ENCODE measurements around the gene ADPRH. TPM values are rescaled to one million over a fixed set of nuclear protein-coding genes. Genes with fewer than 3 reads are reported as not detected.

The ADPRH gene
- total and polyA plus RNA-seq, 10 of the 15 experiments (the other 5 are each of a cell fraction or from before 2014, with no cell fraction given): 2.3 to 32.6 (median 19.0) TPM

DNA sequence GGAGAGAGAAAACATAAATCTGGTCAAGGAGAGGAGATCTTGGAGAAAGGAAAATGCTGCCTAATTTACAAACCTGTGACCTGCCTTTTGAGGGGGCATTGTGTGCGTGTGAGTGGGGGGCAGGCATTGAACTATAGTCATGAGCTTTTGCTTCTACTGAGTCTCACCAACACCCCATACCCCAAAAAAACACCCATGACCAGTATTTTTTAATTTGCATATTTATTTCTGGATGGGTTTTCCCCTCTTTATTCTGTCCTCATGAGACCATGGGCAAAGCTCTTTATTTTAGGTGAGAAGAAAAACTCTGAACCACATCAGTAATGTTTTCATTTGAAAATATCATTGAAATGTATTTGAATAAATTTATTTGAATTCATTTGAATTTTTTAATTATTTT is 40.5 kb upstream of the ADPRH start (continued):
- TF ChIP-seq, protein P1, sequence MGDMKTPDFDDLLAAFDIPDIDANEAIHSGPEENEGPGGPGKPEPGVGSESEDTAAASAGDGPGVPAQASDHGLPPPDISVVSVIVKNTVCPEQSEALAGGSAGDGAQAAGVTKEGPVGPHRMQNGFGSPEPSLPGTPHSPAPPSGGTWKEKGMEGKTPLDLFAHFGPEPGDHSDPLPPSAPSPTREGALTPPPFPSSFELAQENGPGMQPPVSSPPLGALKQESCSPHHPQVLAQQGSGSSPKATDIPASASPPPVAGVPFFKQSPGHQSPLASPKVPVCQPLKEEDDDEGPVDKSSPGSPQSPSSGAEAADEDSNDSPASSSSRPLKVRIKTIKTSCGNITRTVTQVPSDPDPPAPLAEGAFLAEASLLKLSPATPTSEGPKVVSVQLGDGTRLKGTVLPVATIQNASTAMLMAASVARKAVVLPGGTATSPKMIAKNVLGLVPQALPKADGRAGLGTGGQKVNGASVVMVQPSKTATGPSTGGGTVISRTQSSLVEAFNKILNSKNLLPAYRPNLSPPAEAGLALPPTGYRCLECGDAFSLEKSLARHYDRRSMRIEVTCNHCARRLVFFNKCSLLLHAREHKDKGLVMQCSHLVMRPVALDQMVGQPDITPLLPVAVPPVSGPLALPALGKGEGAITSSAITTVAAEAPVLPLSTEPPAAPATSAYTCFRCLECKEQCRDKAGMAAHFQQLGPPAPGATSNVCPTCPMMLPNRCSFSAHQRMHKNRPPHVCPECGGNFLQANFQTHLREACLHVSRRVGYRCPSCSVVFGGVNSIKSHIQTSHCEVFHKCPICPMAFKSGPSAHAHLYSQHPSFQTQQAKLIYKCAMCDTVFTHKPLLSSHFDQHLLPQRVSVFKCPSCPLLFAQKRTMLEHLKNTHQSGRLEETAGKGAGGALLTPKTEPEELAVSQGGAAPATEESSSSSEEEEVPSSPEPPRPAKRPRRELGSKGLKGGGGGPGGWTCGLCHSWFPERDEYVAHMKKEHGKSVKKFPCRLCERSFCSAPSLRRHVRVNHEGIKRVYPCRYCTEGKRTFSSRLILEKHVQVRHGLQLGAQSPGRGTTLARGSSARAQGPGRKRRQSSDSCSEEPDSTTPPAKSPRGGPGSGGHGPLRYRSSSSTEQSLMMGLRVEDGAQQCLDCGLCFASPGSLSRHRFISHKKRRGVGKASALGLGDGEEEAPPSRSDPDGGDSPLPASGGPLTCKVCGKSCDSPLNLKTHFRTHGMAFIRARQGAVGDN (IDR thresholded peaks at IDR 0.05): 0 out of 2 replicates have a peak, but pooled peaks have one; percentile 13
- TF ChIP-seq ATF7 (IDR thresholded peaks at IDR 0.05; ENCODE audit: low read depth) (no peak), YBX1 (IDR thresholded peaks at IDR 0.05) (no peak), IRF4 (IDR thresholded peaks at IDR 0.05; ENCODE audit: low read depth, low read length) (no peak), NBN (IDR thresholded peaks at IDR 0.05) (no peak), POLR2A (IDR thresholded peaks at IDR 0.05; ENCODE audit: low read depth, low read length) (no peak), E2F4 (IDR thresholded peaks at IDR 0.05; ENCODE audit: low read depth, low read length) (no peak), ZSCAN29 (IDR thresholded peaks at IDR 0.05) (no peak), FOXM1 (IDR thresholded peaks at IDR 0.05; ENCODE audit: low read depth, low read length) (peak; percentile 24; the same call in 1 of the 2 replicates), RELA (IDR thresholded peaks at IDR 0.05; ENCODE audit: borderline replicate concordance, partially characterized antibody) (no peak), CREB1 (IDR thresholded peaks at IDR 0.05; ENCODE audit: low read depth) (0 out of 2 replicates have a peak, but pooled peaks have one; percentile 35), LARP7 (IDR thresholded peaks at IDR 0.05) (no peak), ZNF217 (IDR thresholded peaks at IDR 0.05) (no peak), ATF2 (IDR thresholded peaks at IDR 0.05; ENCODE audit: low read length) (peak; percentile 16; the same call in 1 of the 2 replicates), TARDBP (IDR thresholded peaks at IDR 0.05; ENCODE audit: borderline replicate concordance) (no peak), CEBPB (IDR thresholded peaks at IDR 0.05; ENCODE audit: borderline replicate concordance in 1 of 2, low read depth in 2 of 2, low read length in 2 of 2) (no peak), EED (IDR thresholded peaks at IDR 0.05; ENCODE audit: low read depth) (no peak), ZBED1 (IDR thresholded peaks at IDR 0.05; ENCODE audit: borderline replicate concordance) (no peak), IKZF2 (IDR thresholded peaks at IDR 0.05) (no peak), NFIC (IDR thresholded peaks at IDR 0.05; ENCODE audit: low read depth, low read length) (peak; percentile 60; the same call in 1 of the 2 replicates), E4F1 (IDR thresholded peaks at IDR 0.05; ENCODE audit: borderline replicate concordance, partially characterized antibody) (no peak), STAT3 (IDR thresholded peaks at IDR 0.05; ENCODE audit: low read depth, low read length) (no peak)
- TF ChIP-seq, protein P2, sequence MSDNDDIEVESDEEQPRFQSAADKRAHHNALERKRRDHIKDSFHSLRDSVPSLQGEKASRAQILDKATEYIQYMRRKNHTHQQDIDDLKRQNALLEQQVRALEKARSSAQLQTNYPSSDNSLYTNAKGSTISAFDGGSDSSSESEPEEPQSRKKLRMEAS (IDR thresholded peaks at IDR 0.05; ENCODE audit: low read depth, low read length): no peak
